KMS-11 (cell line): ENCODE data around the gene CASP5.
"Not testable (repeated sequence)": the region's sequence is repeated elsewhere in the genome, so short reads cannot be mapped to it uniquely, and the experiment has no call there.

ENCODE experiments used
- H2AFZ ChIP-seq: fragments of 200-600 bp; sonication (generic); 2 replicates; pipeline ENCODE4 v1.6.1; 2016; ENCODE audit warnings: antibody characterized with exemption, mixed run types, low read depth
- H3K27ac ChIP-seq: fragments of 200-600 bp; sonication (generic); 2 replicates; pipeline ENCODE4 v1.6.1; 2016; ENCODE audit warnings: mild to moderate bottlenecking, mixed run types
- H3K27me3 ChIP-seq: fragments of 200-600 bp; sonication (generic); 2 replicates; pipeline ENCODE4 v1.6.1; 2017; ENCODE audit warnings: mild to moderate bottlenecking, low read depth, mixed run types, moderate library complexity; ENCODE audit not compliant: insufficient read depth
- H3K36me3 ChIP-seq: fragments of 200-600 bp; sonication (generic); 2 replicates; pipeline ENCODE4 v1.6.1; 2017; ENCODE audit warnings: mild to moderate bottlenecking, mixed run types; ENCODE audit not compliant: insufficient read depth
- H3K4me1 ChIP-seq: fragments of 200-600 bp; sonication (generic); 2 replicates; pipeline ENCODE4 v1.6.1; 2016; ENCODE audit warnings: mild to moderate bottlenecking, low read depth, mixed run types; ENCODE audit not compliant: poor library complexity, severe bottlenecking
- H3K4me2 ChIP-seq: fragments of 200-600 bp; sonication (generic); 2 replicates; pipeline ENCODE4 v1.7.0; 2016; ENCODE audit warnings: mild to moderate bottlenecking, mixed run types
- H3K4me3 ChIP-seq: fragments of 200-600 bp; sonication (generic); IDR thresholded peaks from 2 replicates; pipeline ENCODE4 v1.6.1; 2017; ENCODE audit warnings: low read depth, low read length, mixed read lengths; ENCODE audit not compliant: insufficient read depth
- H3K79me2 ChIP-seq: fragments of 200-600 bp; sonication (generic); 2 replicates; pipeline ENCODE4 v1.6.1; 2016; ENCODE audit warnings: low read depth, mixed run types; ENCODE audit not compliant: insufficient read depth
- H3K9ac ChIP-seq: fragments of 200-600 bp; sonication (generic); 2 replicates; pipeline ENCODE4 v1.6.1; 2016; ENCODE audit warnings: mild to moderate bottlenecking, mixed run types
- H4K20me1 ChIP-seq: fragments of 200-600 bp; sonication (generic); 2 replicates; pipeline ENCODE4 v1.6.1; 2016; ENCODE audit warnings: mild to moderate bottlenecking, mixed run types; ENCODE audit not compliant: insufficient read depth
- CTCF ChIP-seq: fragments of 200-600 bp; sonication (generic); conservative IDR thresholded peaks from 2 replicates; pipeline ENCODE4 v1.6.1; 2017; ENCODE audit warnings: low read depth, mild to moderate bottlenecking, antibody characterized with exemption, low read length, moderate library complexity, mixed read lengths

The CASP5 gene

GRCh38 chr11:105023003-105023402 is at the start of gene CASP5:
CASP5 (minus strand) TSS chr11:105023168; CDS start chr11:105023136, 32 bp downstream.
- Histone ChIP-seq H3K9ac (no peak within 1 kb of the TSS), H3K79me2 (no peaks in the 10 kb centered on the region), H3K27ac (no peak within 1 kb of the TSS), H4K20me1 (no peaks in the 10 kb centered on the region), H3K27me3 (no peaks in the 10 kb centered on the region), H3K4me1 (no peaks in the 10 kb centered on the region), H3K4me3 (no peak within 1 kb of the TSS), H3K36me3 (no peaks in the 10 kb centered on the region), H2AFZ (no peak within 1 kb of the TSS), H3K4me2 (no peak within 1 kb of the TSS)
- no peak for TF ChIP-seq CTCF

GRCh38 chr11:105072080-105072479 is 49.1 kb upstream of the CASP5 start:
- H3K4me2 ChIP-seq, H3K4me3 ChIP-seq, H3K27ac ChIP-seq, H4K20me1 ChIP-seq, H3K79me2 ChIP-seq, H3K27me3 ChIP-seq, H3K36me3 ChIP-seq, H3K9ac ChIP-seq, H2AFZ ChIP-seq, H3K4me1 ChIP-seq: not testable (repeated sequence)

- no peaks in the 10 kb centered on the region for H3K4me1 ChIP-seq
- no peaks in the 10 kb centered on the region for H3K36me3 ChIP-seq
Measured at GRCh38 chr11:105071089-105071732, 48.2 kb upstream of the CASP5 start.

GRCh38 chr11:105070306-105070705 is 47.3 kb upstream of the CASP5 start:
- H3K4me3 ChIP-seq, result no peak overlapping the region
- H2AFZ ChIP-seq, result no peak overlapping the region
- no peaks in the 10 kb centered on the region for H3K4me1 ChIP-seq
- TF ChIP-seq CTCF, result no peak
- H3K4me2 ChIP-seq, result no peak overlapping the region
- no peaks in the 10 kb centered on the region for H3K36me3 ChIP-seq
- no peak overlapping the region for H3K27ac ChIP-seq
- H3K79me2 ChIP-seq, result no peaks in the 10 kb centered on the region
- no peaks in the 10 kb centered on the region for H4K20me1 ChIP-seq
- no peak overlapping the region for H3K9ac ChIP-seq
- no peaks in the 10 kb centered on the region for H3K27me3 ChIP-seq

More at GRCh38 chr11:105071089-105071732, 48.2 kb upstream of the CASP5 start:
- H3K9ac ChIP-seq, result no peak overlapping the region
- no peaks in the 10 kb centered on the region for H4K20me1 ChIP-seq
- H3K4me2 ChIP-seq, result no peak overlapping the region
- no peaks in the 10 kb centered on the region for H3K79me2 ChIP-seq
- H3K4me3 ChIP-seq, result no peak overlapping the region
- H3K27me3 ChIP-seq, result no peaks in the 10 kb centered on the region
- H2AFZ ChIP-seq, result no peak overlapping the region
- no peak for TF ChIP-seq CTCF
- no peak overlapping the region for H3K27ac ChIP-seq

GRCh38 chr11:105069749-105070148 is 46.8 kb upstream of the CASP5 start:
- not testable (repeated sequence) for H3K79me2 ChIP-seq, H3K36me3 ChIP-seq, H3K4me3 ChIP-seq, H4K20me1 ChIP-seq, H3K4me1 ChIP-seq, H3K27ac ChIP-seq, H3K4me2 ChIP-seq, H3K27me3 ChIP-seq, H3K9ac ChIP-seq, H2AFZ ChIP-seq

GRCh38 chr11:105063245-105063941 is 40.4 kb upstream of the CASP5 start:
- H3K4me2 ChIP-seq, result not testable (repeated sequence)

More at GRCh38 chr11:105063245-105063941, 40.4 kb upstream of the CASP5 start:
- not testable (repeated sequence) for H3K36me3 ChIP-seq, H2AFZ ChIP-seq, H3K9ac ChIP-seq, H3K4me1 ChIP-seq, H3K79me2 ChIP-seq, H4K20me1 ChIP-seq, H3K27ac ChIP-seq, H3K4me3 ChIP-seq, H3K27me3 ChIP-seq
